ENCODE results near the gene RNU5B-1.

DNA sequence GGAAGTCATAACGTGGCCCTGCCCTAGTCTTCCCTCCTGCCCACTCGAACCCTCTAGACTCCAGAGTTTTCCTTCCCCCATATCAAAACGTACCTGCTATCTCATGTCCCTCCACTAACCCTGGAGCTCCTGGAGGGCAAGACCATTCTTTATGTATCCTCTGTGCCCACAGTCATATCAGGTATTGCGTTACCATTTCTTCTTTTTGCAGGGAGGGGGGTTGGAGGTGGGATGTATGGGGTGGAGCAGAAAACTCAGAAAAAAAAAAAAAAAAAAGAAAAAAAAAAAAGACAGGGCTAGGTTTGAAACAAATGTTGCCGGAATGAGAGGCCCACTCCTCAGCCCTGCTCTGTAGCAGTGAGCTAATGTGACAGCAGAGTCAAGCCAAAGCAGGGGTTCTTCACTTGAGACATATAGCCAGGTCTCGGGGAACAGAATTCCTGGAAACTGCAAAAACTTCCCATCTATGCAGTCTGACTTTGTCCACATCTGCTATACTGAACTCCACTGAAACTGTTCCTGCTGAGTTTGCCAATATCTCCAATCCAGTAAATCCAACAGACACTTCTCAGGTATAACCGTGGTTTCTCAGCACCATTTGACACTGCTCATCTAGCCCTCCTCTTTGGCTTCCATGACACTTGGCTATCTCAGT, 48.9 kb upstream of the RNU5B-1 start:
- TF ChIP-seq, protein P1, sequence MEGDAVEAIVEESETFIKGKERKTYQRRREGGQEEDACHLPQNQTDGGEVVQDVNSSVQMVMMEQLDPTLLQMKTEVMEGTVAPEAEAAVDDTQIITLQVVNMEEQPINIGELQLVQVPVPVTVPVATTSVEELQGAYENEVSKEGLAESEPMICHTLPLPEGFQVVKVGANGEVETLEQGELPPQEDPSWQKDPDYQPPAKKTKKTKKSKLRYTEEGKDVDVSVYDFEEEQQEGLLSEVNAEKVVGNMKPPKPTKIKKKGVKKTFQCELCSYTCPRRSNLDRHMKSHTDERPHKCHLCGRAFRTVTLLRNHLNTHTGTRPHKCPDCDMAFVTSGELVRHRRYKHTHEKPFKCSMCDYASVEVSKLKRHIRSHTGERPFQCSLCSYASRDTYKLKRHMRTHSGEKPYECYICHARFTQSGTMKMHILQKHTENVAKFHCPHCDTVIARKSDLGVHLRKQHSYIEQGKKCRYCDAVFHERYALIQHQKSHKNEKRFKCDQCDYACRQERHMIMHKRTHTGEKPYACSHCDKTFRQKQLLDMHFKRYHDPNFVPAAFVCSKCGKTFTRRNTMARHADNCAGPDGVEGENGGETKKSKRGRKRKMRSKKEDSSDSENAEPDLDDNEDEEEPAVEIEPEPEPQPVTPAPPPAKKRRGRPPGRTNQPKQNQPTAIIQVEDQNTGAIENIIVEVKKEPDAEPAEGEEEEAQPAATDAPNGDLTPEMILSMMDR (IDR thresholded peaks at IDR 0.05): no peak
- no peak for TF ChIP-seq POLR2A (IDR thresholded peaks at IDR 0.05)

All from lower leg skin (tissue), 3 donors.